ENCODE measurements around the gene TPX2.
"Not testable (repeated sequence)": the region's sequence is repeated elsewhere in the genome, so short reads cannot be mapped to it uniquely, and the experiment has no call there.

The TPX2 gene

GRCh38 chr20:31818376-31818908, 79.4 kb downstream of the TPX2 start:
- DNase-seq, result no peak

GRCh38 chr20:31819083-31819784, 80.1 kb downstream of the TPX2 start, which contains the start of gene MYLK2:
Gene MYLK2 (plus strand): TSS chr20:31819356. CDS start chr20:31819581, 225 bp downstream.
- peak in 1 of 2 experiments; percentile 21 for DNase-seq

- DNase-seq, result no peak
Observed at GRCh38 chr20:31820228-31820627, 81.1 kb downstream of the TPX2 start.

GRCh38 chr20:31821427-31821826, 82.3 kb downstream of the TPX2 start:
- no peak for DNase-seq

GRCh38 chr20:31822421-31823330, 83.6 kb downstream of the TPX2 start:
- DNase-seq, result peak; percentile 88 to 90

GRCh38 chr20:31823360-31824124, 84.5 kb downstream of the TPX2 start:
- DNase-seq, result no peak

- DNase-seq, result no peak
Observed at GRCh38 chr20:31824125-31824485, 85.0 kb downstream of the TPX2 start.

- no peak for DNase-seq
Observed at GRCh38 chr20:31824554-31825313, 85.6 kb downstream of the TPX2 start.

GRCh38 chr20:31826074-31826473, 87.0 kb downstream of the TPX2 start:
- no peak for DNase-seq

GRCh38 chr20:31827059-31827458, 88.0 kb downstream of the TPX2 start:
- no peak for DNase-seq

GRCh38 chr20:31828016-31828415, 88.9 kb downstream of the TPX2 start:
- DNase-seq, result not testable (repeated sequence)

GRCh38 chr20:31829731-31830130, 90.6 kb downstream of the TPX2 start:
- DNase-seq, result no peak

- DNase-seq, result no peak
Observed at GRCh38 chr20:31830406-31830981, 91.4 kb downstream of the TPX2 start.

GRCh38 chr20:31831211-31831610, 92.1 kb downstream of the TPX2 start:
- DNase-seq, result no peak

GRCh38 chr20:31831771-31832306, 92.7 kb downstream of the TPX2 start:
- no peak for DNase-seq

- DNase-seq, result peak; percentile 21 to 33
Observed at GRCh38 chr20:31833130-31833930, 94.2 kb downstream of the TPX2 start.

- DNase-seq, result no peak
Observed at GRCh38 chr20:31833931-31834521, 94.9 kb downstream of the TPX2 start.

GRCh38 chr20:31835554-31835953, 96.5 kb downstream of the TPX2 start:
- no peak for DNase-seq

GRCh38 chr20:31835977-31836852, 97.1 kb downstream of the TPX2 start:
- DNase-seq, result no peak
